Epithelial cell of umbilical artery (primary cell): ENCODE data around the gene ZKSCAN3. TPM values are rescaled to one million over a fixed set of nuclear protein-coding genes. Genes with fewer than 3 reads are reported as not detected.

Source experiments
- total RNA-seq: library from RNA; depleted of rRNA; stranded (reverse); fragments of >200 nt; gene quantifications from 2 replicates; pipeline ENCODE4 v1.2.3, GENCODE V29; 2014

Gene ZKSCAN3
- 1.9 and 5.5 TPM in 2 replicates for total RNA-seq

DNA sequence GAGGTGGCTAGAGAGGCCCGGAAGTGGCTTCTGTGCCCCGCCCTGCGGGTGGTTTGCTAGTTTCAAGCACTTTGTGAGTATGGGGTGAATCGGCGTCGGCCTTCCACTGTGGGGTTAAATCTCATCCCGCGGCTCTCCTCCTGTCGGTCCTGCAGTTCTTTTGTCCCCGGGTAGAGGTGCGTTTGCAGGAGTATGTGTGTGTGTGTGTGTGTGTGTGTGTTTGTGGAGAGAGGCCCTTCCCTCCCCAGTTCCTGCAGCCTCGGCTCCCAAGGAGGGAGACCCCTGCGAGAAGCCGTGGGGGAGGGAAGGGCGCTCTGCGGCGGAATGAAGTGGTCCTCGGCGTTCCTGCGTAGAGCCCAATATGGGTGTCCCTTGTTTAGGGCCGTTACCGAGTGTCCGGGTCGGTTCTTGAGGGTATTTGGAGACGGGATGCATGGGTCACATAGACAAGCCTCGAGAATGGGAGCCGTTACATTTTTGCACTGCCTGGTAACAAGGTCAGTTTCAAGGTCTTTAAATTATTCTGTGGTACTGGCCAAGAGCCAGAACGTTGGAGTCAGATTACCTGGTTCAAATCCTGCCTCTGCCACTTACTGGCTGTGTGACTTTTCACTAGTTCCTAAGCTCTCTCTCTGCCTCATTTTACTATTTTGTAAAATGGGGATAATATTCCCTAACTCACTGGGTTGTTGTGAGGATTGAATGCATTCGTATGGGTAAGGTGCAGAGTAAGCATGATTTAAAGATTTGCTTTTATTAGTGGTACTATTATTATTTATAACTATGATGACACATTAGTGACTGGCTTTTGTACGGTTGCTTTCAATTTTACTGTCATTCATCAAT, at the start of gene ZKSCAN3:
ZKSCAN3 (plus strand) TSS at position 56 of the 846 bp plus-strand sequence. CDS start 9,640 bp downstream, outside the sequence.

DNA sequence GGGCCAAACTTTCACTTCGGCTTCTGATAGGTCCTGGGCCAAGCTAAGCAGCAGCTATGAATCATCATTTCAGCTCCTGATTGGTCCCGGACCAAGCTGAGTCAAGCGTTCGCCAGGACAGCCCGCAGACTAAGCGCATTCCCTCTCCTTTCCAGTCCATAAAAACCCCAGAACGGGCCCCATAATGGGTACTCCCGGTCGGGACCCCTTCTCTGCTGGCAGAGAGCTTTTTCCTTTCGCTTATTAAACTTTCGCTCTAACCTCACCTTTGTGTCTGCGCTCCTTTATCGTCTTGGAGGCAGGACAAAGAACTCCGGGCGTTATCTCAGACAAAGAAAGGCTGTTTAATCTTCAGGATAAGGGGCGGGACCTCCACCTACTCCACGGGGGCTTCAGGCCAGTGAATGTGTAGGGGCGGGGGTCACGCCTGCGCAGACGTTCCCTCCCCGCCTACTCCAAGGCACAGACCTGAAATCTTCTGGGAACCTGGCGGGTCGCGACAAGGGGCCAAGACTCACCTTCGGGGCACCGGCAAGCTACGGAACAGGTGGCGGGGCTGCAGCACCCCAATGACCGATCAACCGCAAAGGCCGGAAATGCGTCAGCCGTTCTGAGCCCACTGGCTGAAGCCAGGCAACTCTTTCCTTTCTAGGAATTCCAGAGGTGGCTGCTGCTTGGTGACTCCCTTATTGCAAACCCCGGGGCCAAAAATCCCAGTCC, 14.0 kb upstream of the ZKSCAN3 start, which contains the start of gene ZSCAN31:
ZSCAN31 (minus strand) TSS at position 585 of the 720 bp plus-strand sequence. CDS start 6,465 bp downstream, outside the sequence.

DNA sequence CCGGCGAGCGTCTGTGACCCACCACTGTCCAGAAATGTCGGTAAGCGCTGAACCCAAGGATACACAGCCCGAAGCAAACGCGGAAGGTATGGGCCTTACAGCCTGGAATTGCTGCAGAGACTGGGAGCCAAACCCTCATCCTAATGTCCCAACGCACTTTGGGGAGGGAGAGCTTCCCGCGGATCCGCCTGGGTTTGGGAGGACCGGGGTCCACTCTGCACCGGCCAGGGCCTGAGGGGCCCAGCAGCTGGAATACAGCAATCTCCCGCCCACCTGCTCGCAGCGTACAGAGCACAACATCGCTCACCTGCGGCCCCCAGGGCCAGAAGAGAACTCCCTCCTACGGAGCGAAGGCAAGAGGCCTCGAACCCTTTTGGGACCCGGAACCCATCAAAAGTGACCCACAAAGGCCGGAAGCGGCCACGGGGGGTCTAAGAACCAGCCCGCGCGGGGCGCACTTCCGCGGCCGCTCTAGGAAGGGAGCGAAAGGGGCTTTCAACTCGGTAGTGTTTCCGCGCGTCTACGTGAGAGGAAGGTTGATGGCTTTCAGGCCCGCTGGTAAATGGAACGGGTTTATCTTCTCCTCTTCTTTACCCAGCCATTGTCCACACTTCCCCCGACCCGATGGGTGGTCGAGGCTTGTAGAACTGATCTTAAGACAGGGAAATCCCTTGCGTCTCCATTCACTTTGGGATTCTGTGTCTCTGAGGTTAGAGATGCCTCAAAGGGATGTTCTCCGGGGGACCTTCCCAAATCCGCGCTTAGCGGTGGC, 49.8 kb downstream of the ZKSCAN3 start, which contains the start of gene ZSCAN12:
ZSCAN12 (minus strand) TSS at position 398 of the 772 bp plus-strand sequence. CDS start 1,342 bp downstream, outside the sequence.

Other genes starting within 250 kb of the ZKSCAN3 start
- 10.7 and 15.3 TPM in 2 replicates for gene ZSCAN16, start 225.3 kb upstream of the ZKSCAN3 start, total RNA-seq
- gene ZKSCAN8, start 208.1 kb upstream of the ZKSCAN3 start, total RNA-seq = 8.8 and 16.7 TPM in 2 replicates
- gene ZSCAN9, start 124.7 kb upstream of the ZKSCAN3 start, total RNA-seq = 14.6 and 17.9 TPM in 2 replicates
- 4.7 and 5.2 TPM in 2 replicates for gene ZKSCAN4, start 97.7 kb upstream of the ZKSCAN3 start, total RNA-seq
- gene NKAPL, start 90.7 kb upstream of the ZKSCAN3 start, total RNA-seq = 0.30 and 0.32 TPM in 2 replicates
- gene ZSCAN26, start 82.8 kb upstream of the ZKSCAN3 start, total RNA-seq = 10.4 and 26.1 TPM in 2 replicates
- gene PGBD1, start 68.4 kb upstream of the ZKSCAN3 start, total RNA-seq = 7.5 and 9.0 TPM in 2 replicates
- gene ZSCAN31, start 13.8 kb upstream of the ZKSCAN3 start, total RNA-seq = 14.3 and 15.7 TPM in 2 replicates
- 5.2 and 6.8 TPM in 2 replicates for gene ZSCAN12, start 49.8 kb downstream of the ZKSCAN3 start, total RNA-seq
- 0.15 and 0.97 TPM in 2 replicates for gene ZSCAN23, start 93.5 kb downstream of the ZKSCAN3 start, total RNA-seq
- gene GPX6, start 165.8 kb downstream of the ZKSCAN3 start, total RNA-seq = not detected in 2 replicates
- gene GPX5, start 175.9 kb downstream of the ZKSCAN3 start, total RNA-seq = not detected in 2 replicates